ENCODE results near the gene INTS11.

INTS11 gene

GRCh38 chr1:1357871-1358432, 33.5 kb upstream of the INTS11 start:
- no peak for DNase-seq (ENCODE audit: low read depth)

DNA sequence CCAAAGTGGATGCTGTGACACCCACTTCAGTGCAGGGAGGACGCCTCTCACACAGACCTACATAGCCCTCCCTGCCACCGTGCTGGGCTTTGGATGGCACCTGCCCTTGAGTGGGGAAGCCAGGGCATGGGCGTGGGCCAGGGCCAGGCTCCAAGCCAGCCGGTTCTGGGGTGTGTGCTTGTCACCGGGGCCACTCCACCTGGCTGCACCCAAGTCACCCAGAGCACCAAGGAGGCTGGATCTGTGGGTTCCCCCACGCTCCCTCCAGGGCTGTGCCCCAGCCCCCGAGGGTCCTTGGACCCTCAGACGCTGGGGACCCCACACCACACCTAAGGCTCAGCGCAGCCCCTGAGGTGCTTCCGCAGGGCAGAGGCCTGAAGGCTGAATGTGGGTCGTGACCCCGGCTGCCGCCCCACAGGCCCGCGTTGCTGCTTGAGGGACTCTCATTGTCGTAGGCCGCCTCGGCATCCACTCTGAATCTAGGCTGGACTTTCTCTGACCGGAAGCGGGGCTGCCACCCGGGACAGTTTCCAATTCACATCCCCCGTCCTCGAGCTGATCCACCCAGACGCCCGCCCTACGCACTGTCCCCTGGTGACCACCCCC, 32.4 kb upstream of the INTS11 start:
- no peak for DNase-seq (ENCODE audit: low read depth)

- DNase-seq (ENCODE audit: low read depth) = no peak
Observed at GRCh38 chr1:1356166-1356795, 31.8 kb upstream of the INTS11 start.

DNA sequence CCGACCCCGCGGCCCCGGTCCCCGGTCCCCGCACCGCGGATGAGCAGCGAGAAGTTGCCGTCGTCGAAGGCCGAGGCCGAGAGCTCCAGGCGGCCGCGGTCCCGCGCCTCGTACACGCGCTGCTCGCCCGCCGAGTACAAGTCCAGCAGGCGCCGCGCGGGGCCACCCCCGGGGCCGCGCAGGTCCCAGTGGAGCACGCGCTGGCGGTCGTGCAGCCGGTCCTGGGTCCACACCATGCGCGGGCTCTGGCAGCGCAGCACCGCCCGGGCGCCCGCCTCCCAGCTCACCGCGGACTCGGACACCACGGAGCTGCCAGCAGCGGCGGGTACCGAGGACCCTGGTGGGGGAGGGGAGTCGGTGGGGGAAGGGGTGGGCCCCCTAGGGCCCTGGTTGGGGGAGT, 31.0 kb upstream of the INTS11 start:
- DNase-seq (ENCODE audit: low read depth) = no peak

- no peak for DNase-seq (ENCODE audit: low read depth)
Observed at GRCh38 chr1:1354271-1355247, 30.1 kb upstream of the INTS11 start.

GRCh38 chr1:1353389-1354151, 29.1 kb upstream of the INTS11 start:
- DNase-seq (ENCODE audit: low read depth) = no peak

DNA sequence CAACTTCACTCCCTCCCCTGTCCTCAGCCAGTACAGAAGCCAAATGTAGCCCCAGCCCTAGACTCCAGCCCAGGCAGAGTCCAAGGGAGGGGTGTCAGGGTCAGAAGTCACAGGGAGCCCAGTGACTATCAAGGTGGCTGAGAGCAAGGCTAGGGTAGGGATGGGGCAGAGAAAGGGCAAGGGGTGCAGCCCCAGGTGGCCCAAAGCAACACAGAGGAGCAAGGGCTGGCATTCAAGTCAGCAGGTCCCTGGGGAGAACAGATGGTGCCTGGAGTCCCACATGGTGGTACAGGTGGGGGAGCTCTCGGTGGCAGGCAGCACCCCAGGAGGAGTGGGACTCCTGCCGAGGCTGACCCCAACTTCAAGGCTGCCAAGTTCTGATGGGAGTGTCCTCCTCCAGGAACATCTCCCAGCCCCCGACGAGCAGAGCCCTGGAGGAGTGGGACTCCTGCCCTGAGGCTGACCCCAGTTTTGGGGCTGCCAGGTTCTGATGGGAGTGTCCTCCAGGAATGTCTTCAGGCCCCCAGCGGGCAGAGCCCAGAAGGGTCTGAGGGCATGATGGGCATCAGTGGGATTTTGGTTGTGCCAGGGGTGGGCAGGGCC, 28.4 kb upstream of the INTS11 start:
- DNase-seq (ENCODE audit: low read depth) = no peak

DNA sequence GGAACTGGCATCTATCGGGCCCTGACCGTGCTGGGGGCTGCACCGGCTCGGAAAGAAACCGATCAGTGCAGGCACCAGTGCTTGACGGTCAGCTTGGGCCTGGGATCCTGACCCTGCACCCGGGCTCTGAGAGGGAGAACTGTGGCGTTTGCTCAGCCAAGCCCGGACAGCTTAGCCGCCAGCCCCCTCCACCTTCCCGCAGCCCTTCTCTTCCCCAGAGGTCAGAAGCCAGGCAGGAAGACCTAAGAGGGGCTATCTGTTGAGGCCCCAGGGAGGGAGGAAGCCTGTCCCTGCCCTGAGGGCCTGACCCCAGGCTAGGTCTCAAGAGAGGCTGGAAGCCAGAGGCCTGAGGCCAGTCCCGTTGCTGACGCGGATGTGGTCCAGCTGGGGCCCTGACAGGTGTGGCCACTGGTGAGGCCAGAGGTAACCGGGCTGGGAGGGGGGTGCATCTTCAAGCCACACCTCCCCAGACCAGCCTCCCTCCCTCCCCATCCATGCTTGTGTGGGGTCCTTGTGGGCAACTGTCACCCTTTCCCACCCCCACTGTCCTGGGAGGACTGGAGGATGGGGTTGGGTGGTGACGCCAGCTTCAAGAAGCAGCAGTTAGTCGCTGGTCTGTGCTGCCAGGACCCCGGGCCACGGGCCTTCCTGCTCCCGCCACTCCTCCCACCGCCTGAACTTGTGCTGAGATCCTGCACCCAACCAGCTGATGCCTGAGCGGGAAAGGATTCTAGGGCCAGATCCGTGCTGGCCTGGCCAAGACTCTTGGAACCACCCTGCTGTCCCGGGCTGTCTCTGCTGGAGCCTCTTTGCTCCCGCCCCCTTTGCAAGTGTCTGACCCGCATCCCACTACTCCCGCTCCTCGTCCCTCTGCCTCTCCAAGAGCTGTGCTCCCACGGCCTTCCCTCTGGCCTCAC, 27.3 kb upstream of the INTS11 start:
- DNase-seq (ENCODE audit: low read depth) = no peak

DNA sequence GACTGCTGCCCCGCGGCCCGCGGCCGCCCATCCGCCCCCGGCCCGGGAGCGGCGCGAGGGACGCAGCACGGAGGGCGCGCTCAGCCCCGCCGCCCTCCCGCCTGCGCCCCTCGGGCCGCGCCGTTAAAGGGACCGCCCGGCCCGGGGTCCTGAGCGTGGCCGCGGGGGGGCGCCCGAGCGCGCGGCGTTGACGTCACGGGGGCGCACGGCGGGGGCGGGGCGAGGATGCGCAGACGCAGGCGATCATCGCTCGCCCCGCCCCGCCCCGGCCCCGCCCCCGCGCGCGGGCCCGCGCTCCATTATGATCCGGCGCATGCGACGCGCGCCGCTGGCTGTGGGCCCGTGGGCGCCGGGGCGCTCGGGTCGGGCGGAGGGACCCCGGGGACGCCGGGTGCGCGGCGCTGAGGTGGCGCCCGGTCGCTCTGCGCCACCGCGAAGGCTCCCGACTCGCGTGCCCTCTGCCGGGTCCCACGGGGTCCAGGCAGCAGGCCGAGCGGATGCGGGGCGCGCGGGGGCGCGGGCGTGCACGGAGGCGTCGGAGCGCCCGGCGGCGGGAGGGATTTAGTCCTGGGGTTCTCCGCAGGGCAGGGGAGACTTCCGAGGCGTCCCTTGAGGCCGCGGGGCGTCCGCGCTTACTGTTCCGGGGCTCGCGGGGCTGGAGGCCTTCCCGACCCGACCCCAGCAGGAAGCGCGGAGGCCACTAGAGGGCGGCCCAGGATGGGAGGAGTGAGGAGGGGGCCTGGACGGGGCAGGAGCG, 25.0 kb upstream of the INTS11 start, which contains the start of gene DVL1:
DVL1 (minus strand) TSS at position 163 of the 757 bp plus-strand sequence. CDS start 353 bp downstream, outside the sequence.
- no peak for DNase-seq (ENCODE audit: low read depth)

GRCh38 chr1:1348420-1349255, 24.2 kb upstream of the INTS11 start:
- no peak for DNase-seq (ENCODE audit: low read depth)

DNA sequence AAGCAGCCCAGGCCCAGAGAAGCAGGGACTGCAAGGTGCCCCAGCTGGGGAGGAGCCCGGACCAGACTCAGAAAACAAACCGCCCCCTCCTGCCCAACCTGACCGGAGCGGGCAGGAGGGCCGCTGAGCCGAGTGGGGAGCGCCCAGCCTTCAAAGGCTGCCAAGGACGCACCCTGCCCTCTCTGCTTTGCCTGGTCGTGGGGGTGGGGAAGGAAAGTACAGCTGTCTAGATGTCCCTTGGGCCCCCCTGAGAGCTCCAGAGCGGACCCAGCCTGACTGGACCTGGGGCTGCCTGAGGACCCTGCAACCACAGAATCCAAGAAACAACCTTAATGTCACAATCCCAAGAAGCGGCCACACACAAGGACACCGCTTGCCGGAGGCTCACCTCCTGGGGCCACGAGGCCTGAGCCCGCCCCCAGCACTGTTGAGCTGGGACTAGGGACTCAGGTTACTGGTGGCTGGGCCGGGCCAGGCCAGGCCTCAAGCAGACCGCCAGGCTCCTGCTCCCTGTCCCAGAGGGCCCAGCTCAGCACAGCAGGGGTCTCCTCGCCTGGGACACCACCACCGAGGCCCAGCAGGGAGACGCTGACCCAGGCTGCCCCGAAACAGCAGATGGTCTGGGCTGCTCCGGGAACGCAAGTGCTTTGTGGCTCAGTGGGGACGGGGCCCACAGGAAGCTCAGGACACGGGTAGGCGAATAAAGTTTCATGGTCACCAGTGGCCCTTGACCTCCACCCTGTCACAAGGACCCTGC, 23.4 kb upstream of the INTS11 start:
- no peak for DNase-seq (ENCODE audit: low read depth)

- no peak for DNase-seq (ENCODE audit: low read depth)
Observed at GRCh38 chr1:1347026-1347595, 22.7 kb upstream of the INTS11 start.

GRCh38 chr1:1346501-1346890, 22.0 kb upstream of the INTS11 start:
- DNase-seq (ENCODE audit: low read depth) = no peak

DNA sequence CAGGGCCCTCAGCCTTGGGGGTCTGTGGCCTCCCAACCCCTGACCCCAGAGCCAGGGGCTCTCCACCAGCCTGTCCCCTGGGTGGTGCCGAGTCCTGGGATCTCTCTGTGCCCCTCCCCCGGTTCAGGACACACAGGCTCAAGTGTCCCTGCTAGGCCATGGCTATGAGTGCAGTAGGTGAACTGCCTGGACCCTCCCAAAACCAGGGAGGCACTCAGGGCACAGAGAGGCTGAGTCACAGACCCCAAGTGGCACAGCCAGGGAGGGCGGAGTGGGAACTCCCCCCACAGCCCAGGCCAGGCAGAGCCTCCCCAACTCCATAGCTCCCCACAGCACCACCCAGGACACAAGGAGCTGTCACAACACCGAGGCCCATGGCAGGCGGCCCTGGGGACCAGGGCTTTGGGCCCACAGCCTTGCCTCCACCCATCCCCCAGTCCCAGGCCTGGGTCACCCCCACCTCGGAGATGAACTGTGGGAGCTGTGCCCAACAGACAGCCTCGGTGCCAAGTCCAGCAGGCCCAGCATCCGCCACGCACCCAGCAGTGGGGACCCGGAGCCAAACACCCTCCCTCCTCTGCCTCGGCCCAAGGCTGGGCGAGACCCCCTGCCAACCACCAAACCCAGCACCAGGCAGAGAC, 21.5 kb upstream of the INTS11 start:
- no peak for DNase-seq (ENCODE audit: low read depth)

DNA sequence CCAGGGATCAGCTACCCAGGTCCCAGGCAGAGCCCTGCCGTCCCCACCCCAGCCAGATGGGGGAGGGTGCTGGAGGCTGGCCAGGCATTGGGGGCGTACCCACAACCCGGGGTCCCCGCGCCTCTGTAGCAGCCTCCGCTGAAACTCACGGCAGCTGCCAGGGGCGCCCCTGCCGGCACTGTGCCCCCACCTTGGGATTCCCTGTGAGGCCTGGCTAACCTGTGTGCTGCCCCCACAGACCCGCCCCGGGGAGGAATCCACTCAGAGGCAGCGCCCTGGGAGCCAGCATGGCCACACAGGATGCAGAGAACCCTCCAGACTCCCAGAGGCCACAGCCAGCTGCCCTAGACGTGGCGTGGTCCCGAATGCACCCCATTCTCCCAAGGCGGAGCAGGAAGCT, 20.9 kb upstream of the INTS11 start:
- DNase-seq (ENCODE audit: low read depth) = no peak

DNA sequence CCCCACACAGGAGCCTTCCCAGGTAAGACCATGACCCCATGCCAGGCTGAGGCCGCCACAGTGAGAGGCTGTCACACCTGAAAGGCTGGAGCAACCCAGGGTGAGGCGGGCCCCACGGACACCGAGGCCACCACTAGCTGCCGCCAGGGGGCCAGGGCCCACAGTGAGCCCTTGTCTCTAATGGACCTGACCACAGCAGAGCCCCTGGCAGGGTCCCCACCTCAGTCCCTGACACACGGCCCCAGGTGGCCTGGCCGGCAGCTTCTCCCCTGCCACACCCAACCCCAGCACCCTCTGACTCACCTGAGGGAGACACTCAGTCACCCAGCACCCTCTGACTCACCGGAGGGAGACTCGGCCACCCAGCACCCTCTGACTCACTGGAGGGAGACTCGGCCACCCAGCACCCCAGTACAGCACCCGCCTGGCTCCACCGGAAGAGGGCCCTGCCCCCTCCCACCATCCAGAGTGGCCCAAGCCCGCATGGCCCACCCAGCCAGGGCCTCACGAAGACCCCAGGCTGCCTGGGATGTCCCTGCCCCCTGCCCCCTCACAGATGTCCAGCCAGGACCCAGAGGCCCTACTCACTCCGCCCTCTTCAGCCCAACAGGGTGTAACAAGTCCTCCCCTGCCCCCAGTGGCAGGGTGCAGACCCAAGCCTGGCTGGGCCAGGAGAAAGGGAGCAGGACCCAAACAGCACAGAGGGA, 20.3 kb upstream of the INTS11 start:
- no peak for DNase-seq (ENCODE audit: low read depth)

Measured in non-pigmented ciliary epithelial cell (primary cell).